Neural progenitor cell (in vitro differentiated cells): Measurements from ENCODE around the gene TSPAN10.

Experiments used
- CTCF ChIP-seq: fragments of 200-600 bp; sonication (generic); IDR thresholded peaks from 2 replicates; pipeline ENCODE4 v1.5.1; 2017; ENCODE audit warnings: antibody characterized with exemption, mild to moderate bottlenecking
- EZH2 ChIP-seq: fragments of 200-600 bp; sonication (generic); IDR thresholded peaks from 2 replicates; pipeline ENCODE4 v1.6.1; 2017; ENCODE audit warnings: antibody characterized with exemption, mild to moderate bottlenecking, moderate library complexity
- EZH2phosphoT487 ChIP-seq: fragments of 200-600 bp; sonication (generic); IDR thresholded peaks from 2 replicates; pipeline ENCODE4 v1.6.1; 2017; ENCODE audit warnings: antibody characterized with exemption

GRCh38 chr17:81648707-81649085 is 11.7 kb downstream of the TSPAN10 start:
- TF ChIP-seq CTCF (no peak), EZH2 (no peak), EZH2phosphoT487 (no peak)
